Activated T-cell treated with anti-CD3 and anti-CD28 coated beads, Interleukin-2, amount 50 U/mL, for 72 hours (primary cell): ENCODE results near the gene ELOA2. TPM values are rescaled to one million over a fixed set of nuclear protein-coding genes. Genes with fewer than 3 reads are reported as not detected.
"Not testable (repeated sequence)": the region's sequence is repeated elsewhere in the genome, so short reads cannot be mapped to it uniquely, and the experiment has no call there.

Source experiments
- ATAC-seq, 2 donors: fragments of 150-1000 bp; cut with Tn5 transposase; replicated peaks in 1 of 2; 2 replicates each; pipeline ENCODE4 v1.10.0; 2021; ENCODE audit warnings: moderate library complexity in 2 of 2, mild to moderate bottlenecking in 1 of 2
- DNase-seq, 2 donors: peaks; one replicate each; pipeline ENCODE4 v3.0.0; 2021 to 2022; ENCODE audit warnings: mixed read lengths in 1 of 2
- H3K27ac Mint-ChIP-seq: one replicate; pipeline ENCODE4 v1.8.0; 2022; ENCODE audit warnings: mild to moderate bottlenecking, moderate library complexity, mixed read lengths
- H3K27me3 Mint-ChIP-seq: one replicate; pipeline ENCODE4 v1.8.0; 2022; ENCODE audit warnings: low read depth, mixed read lengths
- H3K36me3 Mint-ChIP-seq, 2 donors: one replicate each; pipeline ENCODE4 v1.8.0; 2022; ENCODE audit warnings: mixed read lengths in 2 of 2, mild to moderate bottlenecking in 1 of 2; ENCODE audit not compliant: insufficient read depth in 2 of 2
- H3K4me1 Mint-ChIP-seq: one replicate; pipeline ENCODE4 v1.8.0; 2022; ENCODE audit warnings: low read depth, mixed read lengths
- H3K4me3 Mint-ChIP-seq, 2 donors: one replicate each; pipeline ENCODE4 v1.8.0; 2022; ENCODE audit warnings: mild to moderate bottlenecking in 2 of 2, mixed read lengths in 2 of 2, moderate library complexity in 2 of 2
- H3K9me3 Mint-ChIP-seq, 2 donors: one replicate each; pipeline ENCODE4 v1.8.0; 2022; ENCODE audit warnings: mixed read lengths in 2 of 2
- total RNA-seq, 2 donors: library from RNA; stranded (reverse); gene quantifications; one replicate each; pipeline ENCODE4 v1.2.3, GENCODE V29; 2022

The ELOA2 gene
- total RNA-seq, 2 donors from 2014 or later: not detected

- not testable (repeated sequence) for H3K27ac Mint-ChIP-seq, DNase-seq, H3K9me3 Mint-ChIP-seq, H3K36me3 Mint-ChIP-seq, ATAC-seq, H3K27me3 Mint-ChIP-seq, H3K4me1 Mint-ChIP-seq, H3K4me3 Mint-ChIP-seq
Measured at GRCh38 chr18:47034591-47034990, 830 bp downstream of the ELOA2 start.

DNA sequence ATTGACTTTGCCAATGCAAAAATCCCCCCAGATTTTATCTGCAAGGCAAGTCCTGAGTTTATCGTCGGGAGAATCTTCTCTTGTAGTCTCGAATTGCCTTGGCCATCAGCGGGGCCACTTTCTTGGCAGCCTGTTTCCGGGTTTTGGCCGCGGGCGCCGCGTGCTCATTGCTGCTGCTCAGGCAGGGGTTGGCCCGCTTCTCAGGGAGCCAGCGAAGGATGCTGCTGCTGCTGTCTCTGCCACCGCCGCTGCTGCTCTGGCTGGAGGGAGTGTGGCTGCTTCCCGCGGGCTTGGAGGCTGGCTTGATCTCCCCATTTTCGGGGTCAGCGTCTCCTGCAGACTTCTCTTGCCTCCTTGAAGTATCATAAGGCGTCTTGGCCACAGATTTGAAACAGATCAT lies 2.5 kb downstream of the ELOA2 start:
- DNase-seq: no peak
- Mint-ChIP-seq H3K4me1 (no peaks in the 10 kb centered on the region), H3K9me3 (no peaks in the 10 kb centered on the region), H3K27ac (no peak overlapping the region), H3K36me3 (peaks cover 0 to 4% of the 10 kb centered on the region in 2 donors), H3K27me3 (no peaks in the 10 kb centered on the region), H3K4me3 (no peak overlapping the region)
- ATAC-seq: no peak

DNA sequence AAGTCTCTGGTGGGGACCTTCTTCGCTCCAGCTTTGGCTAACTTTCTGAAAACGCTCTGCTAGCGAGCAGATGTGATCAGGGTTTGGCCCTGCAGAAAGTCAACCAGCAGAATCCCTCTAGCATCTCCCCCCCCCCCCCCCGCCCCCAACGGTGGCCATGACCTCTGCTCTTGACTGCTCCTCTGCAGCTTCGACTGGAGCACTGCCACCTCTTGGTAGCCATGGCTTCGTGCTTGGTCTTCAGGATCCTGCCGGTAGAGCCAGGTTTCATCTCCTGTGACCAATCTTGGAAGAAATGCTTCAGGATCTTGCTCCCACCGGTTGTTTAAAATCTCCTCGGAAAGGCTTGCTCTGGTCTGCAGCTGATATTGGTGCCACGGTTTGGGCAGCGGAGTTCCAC lies 4.5 kb downstream of the ELOA2 start:
- H3K4me3 Mint-ChIP-seq, H3K4me1 Mint-ChIP-seq, DNase-seq, H3K27me3 Mint-ChIP-seq, H3K27ac Mint-ChIP-seq, ATAC-seq, H3K36me3 Mint-ChIP-seq, H3K9me3 Mint-ChIP-seq: not testable (repeated sequence)

GRCh38 chr18:47029684-47030353 lies 5.6 kb downstream of the ELOA2 start:
- not testable (repeated sequence) for H3K36me3 Mint-ChIP-seq, H3K27ac Mint-ChIP-seq, DNase-seq, H3K4me1 Mint-ChIP-seq, H3K9me3 Mint-ChIP-seq, H3K4me3 Mint-ChIP-seq, H3K27me3 Mint-ChIP-seq
- ATAC-seq: peak in 1 of 2 donors; percentile 15

DNA sequence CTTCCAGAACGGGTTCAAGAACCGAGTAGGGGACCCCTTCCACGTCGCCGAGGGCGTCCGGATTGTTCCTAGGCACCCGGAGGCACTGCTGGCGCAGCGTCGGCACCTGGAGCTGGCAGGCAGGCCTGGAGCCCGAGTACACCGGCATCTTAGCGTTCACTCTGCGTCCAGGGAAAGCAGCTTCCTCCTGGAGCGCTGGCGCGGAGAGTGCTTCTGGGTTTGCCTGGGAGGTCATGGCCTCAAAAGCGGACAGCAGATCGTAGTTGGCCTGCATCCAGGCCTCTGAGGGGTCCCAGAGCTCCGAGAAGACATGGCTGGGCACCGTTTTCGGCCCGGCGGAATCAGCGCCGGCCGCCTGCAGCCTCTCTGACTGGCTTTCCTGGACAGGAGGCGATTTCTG lies 6.7 kb downstream of the ELOA2 start:
- not testable (repeated sequence) for H3K9me3 Mint-ChIP-seq, H3K4me3 Mint-ChIP-seq, H3K4me1 Mint-ChIP-seq, H3K36me3 Mint-ChIP-seq, H3K27ac Mint-ChIP-seq, DNase-seq, H3K27me3 Mint-ChIP-seq, ATAC-seq

DNA sequence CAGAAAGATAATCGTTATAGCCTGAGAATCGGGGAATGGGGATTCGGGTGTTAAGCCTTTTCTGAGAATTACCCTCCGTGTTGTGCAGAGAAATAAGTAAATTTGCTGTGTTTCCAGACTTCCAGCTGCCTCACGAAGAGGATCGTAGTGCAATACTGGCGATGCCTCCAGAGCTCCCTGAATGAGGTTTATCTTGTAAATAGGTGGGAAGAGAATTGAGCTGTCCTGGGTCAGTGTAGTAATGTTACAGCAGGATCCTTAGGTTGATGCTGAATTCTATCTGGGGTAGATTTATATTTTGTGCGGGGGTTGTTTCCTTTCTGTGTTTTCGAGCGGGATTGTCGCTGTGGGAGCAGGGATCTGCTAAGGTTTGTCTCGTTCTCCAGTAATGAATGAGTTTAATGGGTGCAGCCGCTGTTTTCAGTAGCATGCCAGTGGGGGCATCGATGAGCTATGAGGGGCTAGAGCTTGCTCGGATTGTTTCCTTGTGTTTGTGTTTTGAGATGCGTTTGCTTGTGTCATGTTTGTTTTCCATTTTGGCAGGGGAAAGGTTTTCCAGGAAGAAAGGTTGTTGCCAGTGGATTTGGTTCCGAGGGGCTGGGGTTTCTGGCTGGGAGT lies 9.8 kb downstream of the ELOA2 start:
- not testable (repeated sequence) for H3K4me3 Mint-ChIP-seq, DNase-seq

DNA sequence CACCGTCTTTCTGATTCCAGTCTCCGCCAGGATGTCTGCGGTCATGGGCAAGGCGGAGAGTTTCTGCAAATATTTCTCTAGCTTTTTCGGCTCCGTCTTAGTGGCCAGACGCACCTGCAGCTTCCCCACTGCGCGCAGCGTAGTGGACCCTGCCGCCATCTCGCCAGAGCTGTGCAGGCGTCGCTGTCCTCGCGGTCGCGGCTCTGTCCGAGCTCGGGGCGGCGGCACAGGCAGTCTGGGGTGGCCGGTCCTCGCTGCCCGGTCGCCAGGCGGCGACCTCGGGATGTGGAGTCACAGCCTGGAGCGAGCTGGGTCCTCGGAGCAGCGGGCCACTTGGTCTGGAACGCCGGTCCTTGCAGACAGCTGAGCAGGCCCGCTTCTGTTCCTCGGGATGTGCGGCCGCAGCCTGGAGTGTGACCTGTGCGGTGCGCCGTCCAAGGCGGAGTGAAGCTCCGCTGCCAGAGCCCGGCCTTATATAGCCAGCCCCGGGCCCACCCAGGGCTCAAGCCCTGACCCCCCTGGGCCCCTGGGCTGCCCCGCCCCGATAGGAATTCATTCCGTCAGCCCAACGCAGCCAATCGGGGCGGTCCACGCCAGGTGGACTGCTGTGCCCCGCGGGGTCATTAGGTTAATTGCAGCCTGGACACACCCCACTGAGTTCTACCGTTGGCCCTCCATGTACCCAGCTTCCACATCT lies 11.5 kb downstream of the ELOA2 start:
- H3K4me1 Mint-ChIP-seq, H3K36me3 Mint-ChIP-seq, H3K27ac Mint-ChIP-seq, H3K27me3 Mint-ChIP-seq, DNase-seq, H3K4me3 Mint-ChIP-seq, H3K9me3 Mint-ChIP-seq: not testable (repeated sequence)
- ATAC-seq: peak in 1 of 2 donors; percentile 31

More for the DNA sequence above, 9.8 kb downstream of the ELOA2 start:
- not testable (repeated sequence) for H3K36me3 Mint-ChIP-seq, H3K27ac Mint-ChIP-seq, H3K9me3 Mint-ChIP-seq, H3K4me1 Mint-ChIP-seq, H3K27me3 Mint-ChIP-seq
- peak; percentile 14 to 31 for ATAC-seq

- not testable (repeated sequence) for H3K4me1 Mint-ChIP-seq, H3K27me3 Mint-ChIP-seq, ATAC-seq, H3K9me3 Mint-ChIP-seq, H3K4me3 Mint-ChIP-seq, H3K27ac Mint-ChIP-seq, H3K36me3 Mint-ChIP-seq, DNase-seq
Measured at GRCh38 chr18:47022821-47023220, 12.6 kb downstream of the ELOA2 start.

DNA sequence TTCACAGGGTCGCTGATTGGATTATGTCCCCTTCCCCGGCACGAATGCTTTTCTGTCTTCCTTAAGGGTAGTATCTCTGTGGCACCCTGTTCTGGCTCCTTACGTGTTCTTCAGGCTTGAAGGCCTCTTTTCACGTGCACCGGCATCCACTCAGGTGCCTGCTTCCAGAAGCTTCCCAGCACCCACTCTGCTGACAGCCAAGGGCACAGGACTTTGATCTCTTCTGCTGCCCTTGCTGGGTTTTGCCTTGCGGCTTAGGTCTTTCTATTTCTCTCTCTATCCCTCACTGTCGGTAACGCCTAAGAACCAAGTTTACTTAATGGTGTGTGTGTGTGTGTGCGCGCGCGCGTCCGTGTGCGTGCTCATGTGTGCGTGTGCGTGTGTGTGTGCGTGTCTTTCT lies 14.7 kb downstream of the ELOA2 start:
- DNase-seq, H3K4me1 Mint-ChIP-seq, H3K4me3 Mint-ChIP-seq, H3K27me3 Mint-ChIP-seq, H3K27ac Mint-ChIP-seq, ATAC-seq, H3K36me3 Mint-ChIP-seq, H3K9me3 Mint-ChIP-seq: not testable (repeated sequence)

- H3K4me3 Mint-ChIP-seq, H3K4me1 Mint-ChIP-seq, H3K9me3 Mint-ChIP-seq: not testable (repeated sequence)
Measured at GRCh38 chr18:47019870-47020269, 15.6 kb downstream of the ELOA2 start.

More at GRCh38 chr18:47019870-47020269, 15.6 kb downstream of the ELOA2 start:
- not testable (repeated sequence) for H3K36me3 Mint-ChIP-seq, DNase-seq, H3K27me3 Mint-ChIP-seq, ATAC-seq, H3K27ac Mint-ChIP-seq

Other genes starting within 250 kb of the ELOA2 start
- 10 to 100 TPM; 20.9 to 23.4 TPM for gene PIAS2, start 118.1 kb downstream of the ELOA2 start, total RNA-seq
- gene KATNAL2, start 118.0 kb downstream of the ELOA2 start, total RNA-seq: 1 to 10 TPM; 1.2 to 1.7 TPM
- 10 to 100 TPM; 31.9 to 47.1 TPM for gene HDHD2, start 114.9 kb upstream of the ELOA2 start, total RNA-seq
- 10 to 100 TPM; 13.3 to 14.4 TPM for gene IER3IP1, start 140.7 kb upstream of the ELOA2 start, total RNA-seq
- gene SKOR2, start 216.0 kb upstream of the ELOA2 start, total RNA-seq: under 1 TPM; 0.30 to 0.70 TPM